Esophagus squamous epithelium (tissue), 5 donors: Measurements from ENCODE around the gene PTGDS. TPM values are rescaled to one million over a fixed set of nuclear protein-coding genes. Genes with fewer than 3 reads are reported as not detected.

Source experiments
- DNase-seq: peaks from one replicate; lab custom pipeline; 2025; lab: John Stamatoyannopoulos, UW
- H3K27ac ChIP-seq, 4 donors: fragments of 200-600 bp; sonication (generic); one replicate each; pipeline ENCODE4 v1.5.1; 2016 to 2019; ENCODE audit warnings: mild to moderate bottlenecking in 1 of 4
- H3K27me3 ChIP-seq, 4 donors: fragments of 200-600 bp; sonication (generic); 1 replicate in 3 of 4; 2 replicates in 1 of 4; pipeline versions ENCODE4 v1.5.1 to v1.6.0; 2017 to 2021; ENCODE audit warnings: antibody characterized with exemption in 1 of 4
- H3K36me3 ChIP-seq, 3 donors: fragments of 200-600 bp; sonication (generic); one replicate each; pipeline ENCODE4 v1.5.1; 2016 to 2019
- H3K4me1 ChIP-seq, 3 donors: fragments of 200-600 bp; sonication (generic); one replicate each; pipeline ENCODE4 v1.5.1; 2017 to 2019
- H3K4me3 ChIP-seq, 4 donors: fragments of 200-600 bp; sonication (generic); 1 replicate in 3 of 4; 2 replicates in 1 of 4; pipeline ENCODE4 v1.5.1; 2016 to 2019; ENCODE audit warnings: mild to moderate bottlenecking in 2 of 4, moderate library complexity in 1 of 4
- H3K9me3 ChIP-seq, 3 donors: fragments of 200-600 bp; sonication (generic); one replicate each; pipeline ENCODE4 v1.5.1; 2016 to 2019
- CTCF ChIP-seq, 6 experiments: fragments of 450-650 bp in 4 of 6; fragments of 200-600 bp in 2 of 6; sonication (generic) in 2 of 6; IDR thresholded peaks; one replicate each; pipeline ENCODE4 v1.5.1; 2016 to 2019; ENCODE audit warnings: antibody characterized with exemption in 6 of 6, mild to moderate bottlenecking in 4 of 6, moderate library complexity in 4 of 6
- POLR2A ChIP-seq, 4 donors: fragments of 450-650 bp; IDR thresholded peaks; one replicate each; pipeline ENCODE4 v1.6.1; 2017; ENCODE audit warnings: antibody characterized with exemption in 4 of 4, mild to moderate bottlenecking in 4 of 4, moderate library complexity in 3 of 4
- WGBS, 2 donors: methylation state at CpG; one replicate each; pipeline ENCODE4 v1.1.5; 2018; 5-methylcytosine and 5-hydroxymethylcytosine counted together
- intact Hi-C: fragments of 100-400 bp; cut with DNase I; formaldehyde crosslinking; loops from one replicate; pipeline ENCODE4 v1.15.0; 2022
- total RNA-seq, 4 donors: library from RNA; depleted of rRNA; stranded (reverse); fragments of >200 nt; gene quantifications; one replicate each; pipeline ENCODE4 v1.1.0, GENCODE V29; 2016
- donor health status: DM: yes; HTN: yes; CAD: no.

PTGDS gene
- total RNA-seq, 4 donors from 2014 or later, result 1.7 to 208 (median 4.8) TPM

GRCh38 chr9:137015976-137016375, 38.7 kb downstream of the PTGDS start:
- Histone ChIP-seq H3K4me3 (no peak overlapping the region), H3K9me3 (no peaks in the 10 kb centered on the region), H3K4me1 (no peaks in the 10 kb centered on the region), H3K36me3 (peaks cover 0 to 83% (median 0%) of the 10 kb centered on the region in 3 donors), H3K27me3 (no peaks in the 10 kb centered on the region), H3K27ac (no peak overlapping the region)
- DNase-seq, result no peak
- 70 to 86% methylated on average over 2 to 4 of the region's 21 CpGs for WGBS, 2 donors
- intact Hi-C loops, result no loop called here
- no peak for TF ChIP-seq CTCF (IDR thresholded peaks at IDR 0.05)
- no peak for TF ChIP-seq POLR2A (IDR thresholded peaks at IDR 0.05)

GRCh38 chr9:137016436-137016835, 39.1 kb downstream of the PTGDS start:
- H3K27ac ChIP-seq, result no peak overlapping the region
- no peaks in the 10 kb centered on the region for H3K27me3 ChIP-seq
- H3K4me3 ChIP-seq, result no peak overlapping the region
- no peaks in the 10 kb centered on the region for H3K4me1 ChIP-seq
- no CpG with 5 or more reads among the region's 16 CpGs for WGBS, 2 donors
- peaks cover 0 to 78% (median 0%) of the 10 kb centered on the region in 3 donors for H3K36me3 ChIP-seq
- no peak for DNase-seq
- no peaks in the 10 kb centered on the region for H3K9me3 ChIP-seq
- intact Hi-C loops, result no loop called here
- no peak for TF ChIP-seq CTCF (IDR thresholded peaks at IDR 0.05)
- TF ChIP-seq POLR2A (IDR thresholded peaks at IDR 0.05), result no peak

DNA sequence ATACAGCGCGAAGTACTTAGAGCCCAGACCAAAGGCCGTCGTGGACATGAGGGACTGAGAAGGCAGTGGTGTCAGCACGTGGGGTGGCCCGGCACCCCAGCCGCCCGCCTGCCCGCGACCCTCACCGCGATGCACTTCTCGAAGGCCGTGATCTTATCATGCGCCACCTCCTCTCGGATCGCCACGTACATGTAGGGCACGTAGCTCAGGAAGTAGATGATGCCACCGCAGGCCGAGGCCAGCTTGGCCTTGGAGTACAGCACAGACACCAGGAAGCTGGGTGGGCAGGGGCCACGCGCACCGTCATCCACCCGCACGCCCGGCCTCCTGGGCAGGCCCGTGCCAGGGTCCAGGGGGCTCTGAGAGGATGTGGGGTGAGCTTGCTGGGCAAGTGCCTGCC, 39.8 kb downstream of the PTGDS start:
- Histone ChIP-seq H3K36me3 (peaks cover 0 to 72% (median 0%) of the 10 kb centered on the region in 3 donors), H3K4me1 (no peaks in the 10 kb centered on the region), H3K27ac (no peak overlapping the region), H3K4me3 (no peak overlapping the region), H3K27me3 (no peaks in the 10 kb centered on the region), H3K9me3 (no peaks in the 10 kb centered on the region)
- WGBS, 2 donors, result 91 to 98% methylated on average over 13 to 21 of the region's 28 CpGs
- no peak for DNase-seq
- TF ChIP-seq POLR2A (IDR thresholded peaks at IDR 0.05), result no peak
- no peak for TF ChIP-seq CTCF (IDR thresholded peaks at IDR 0.05)
- intact Hi-C loops, result no loop called here

- Histone ChIP-seq H3K9me3 (no peaks in the 10 kb centered on the region), H3K36me3 (peaks cover 0 to 63% (median 0%) of the 10 kb centered on the region in 3 donors), H3K27me3 (no peaks in the 10 kb centered on the region), H3K4me3 (no peak overlapping the region), H3K27ac (no peak overlapping the region), H3K4me1 (peaks cover 0 to 3% (median 0%) of the 10 kb centered on the region in 3 donors)
- 87% methylated on average over 10 of the region's 45 CpGs; no CpG with 5 or more reads in 1 of the 2 donors for WGBS, 2 donors
- TF ChIP-seq CTCF (IDR thresholded peaks at IDR 0.05), result no peak
- no peak for TF ChIP-seq POLR2A (IDR thresholded peaks at IDR 0.05)
- intact Hi-C loops, result no loop called here
- no peak for DNase-seq
These were observed 40.6 kb downstream of the PTGDS start for GRCh38 chr9:137017791-137018497.

DNA sequence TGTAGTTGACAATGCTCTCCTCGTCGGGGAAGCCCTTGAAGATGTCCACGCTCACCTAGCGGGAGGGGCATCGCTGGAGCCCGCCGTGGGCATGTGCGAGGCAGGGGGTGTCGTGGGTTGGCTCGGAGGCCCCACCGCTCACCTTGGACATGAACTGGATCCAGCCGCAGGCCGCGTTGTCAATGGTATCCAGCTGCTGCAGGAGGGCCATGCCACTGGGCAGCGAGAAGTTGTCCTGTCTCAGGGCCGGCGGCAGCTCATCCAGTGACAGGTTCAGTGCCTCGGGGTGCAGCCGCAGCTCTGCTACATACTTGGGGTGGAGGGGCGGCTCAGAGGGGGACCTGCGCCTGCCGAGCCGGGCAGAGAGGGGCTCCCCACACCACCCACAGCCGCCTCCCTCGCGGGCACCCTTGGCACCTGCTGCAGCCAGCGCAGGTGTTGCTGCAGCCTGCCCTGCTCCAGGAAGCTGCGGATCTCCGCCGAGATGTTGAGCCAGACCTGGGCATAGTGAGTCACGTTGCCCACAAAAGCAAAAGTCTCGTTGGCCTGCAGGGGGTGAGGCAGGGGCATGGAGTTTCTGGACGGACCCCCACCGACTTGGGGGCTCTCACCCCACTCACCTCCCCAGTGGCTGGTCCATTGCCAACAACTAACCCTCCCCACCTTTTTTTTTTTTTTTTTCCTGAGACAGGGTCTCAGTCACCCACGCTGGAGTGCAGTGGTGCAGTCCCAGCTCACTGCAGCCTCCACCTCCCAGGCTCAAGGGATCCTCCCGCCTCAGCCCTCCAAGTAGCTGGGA, 41.7 kb downstream of the PTGDS start:
- 70 to 82% methylated on average over 17 to 19 of the region's 36 CpGs for WGBS, 2 donors
- H3K4me1 ChIP-seq, result peaks cover 0 to 3% (median 0%) of the 10 kb centered on the region in 3 donors
- H3K9me3 ChIP-seq, result no peaks in the 10 kb centered on the region
- intact Hi-C loops, result no loop called here
- no peak overlapping the region for H3K4me3 ChIP-seq
- TF ChIP-seq CTCF (IDR thresholded peaks at IDR 0.05) (peak in 1 of 6 experiments; percentile 22), POLR2A (IDR thresholded peaks at IDR 0.05) (no peak)
- H3K36me3 ChIP-seq, result peaks cover 0 to 53% (median 0%) of the 10 kb centered on the region in 3 donors
- DNase-seq, result no peak
- no peak overlapping the region for H3K27ac ChIP-seq
- no peaks in the 10 kb centered on the region for H3K27me3 ChIP-seq
